GDM1 (cell line): ENCODE measurements around the gene MTCL1.

Source experiments
- DNase-seq: peaks from one replicate; lab custom pipeline; 2025; lab: John Stamatoyannopoulos, UW

The MTCL1 gene

DNA sequence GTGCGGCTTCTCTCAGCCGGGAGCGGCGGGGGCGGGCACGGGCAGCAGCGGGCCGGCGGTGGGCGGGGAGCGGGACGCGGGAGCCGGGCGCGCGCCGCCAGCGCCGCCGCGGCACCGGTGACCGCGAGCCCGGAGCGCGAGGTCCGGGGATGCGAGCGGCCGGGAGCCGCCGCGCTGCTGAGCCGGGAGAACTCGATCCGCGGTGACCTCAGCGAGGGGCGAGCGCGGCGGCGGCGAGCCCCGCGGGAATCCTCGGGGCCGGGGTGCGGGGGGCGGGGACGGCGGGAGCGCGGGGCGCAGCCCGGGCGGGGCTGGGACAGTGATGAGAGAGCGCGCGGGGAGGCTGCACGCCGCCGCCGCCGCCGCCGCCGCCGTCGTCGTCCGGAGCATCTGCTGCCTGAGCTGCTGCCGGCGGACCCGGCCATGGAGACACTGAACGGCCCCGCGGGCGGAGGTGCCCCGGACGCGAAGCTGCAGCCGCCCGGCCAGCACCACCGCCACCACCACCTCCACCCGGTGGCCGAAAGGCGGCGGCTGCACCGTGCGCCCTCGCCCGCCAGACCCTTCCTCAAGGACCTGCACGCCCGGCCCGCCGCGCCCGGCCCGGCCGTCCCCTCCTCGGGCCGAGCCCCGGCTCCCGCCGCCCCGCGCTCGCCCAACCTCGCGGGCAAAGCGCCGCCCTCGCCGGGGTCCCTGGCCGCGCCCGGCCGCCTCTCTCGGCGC lies at the start of gene MTCL1:
Gene MTCL1, plus strand, starts transcription at position 319 of the 723 bp plus-strand sequence. Its CDS starts 105 bp downstream, at position 424.
- DNase-seq: no peak

DNA sequence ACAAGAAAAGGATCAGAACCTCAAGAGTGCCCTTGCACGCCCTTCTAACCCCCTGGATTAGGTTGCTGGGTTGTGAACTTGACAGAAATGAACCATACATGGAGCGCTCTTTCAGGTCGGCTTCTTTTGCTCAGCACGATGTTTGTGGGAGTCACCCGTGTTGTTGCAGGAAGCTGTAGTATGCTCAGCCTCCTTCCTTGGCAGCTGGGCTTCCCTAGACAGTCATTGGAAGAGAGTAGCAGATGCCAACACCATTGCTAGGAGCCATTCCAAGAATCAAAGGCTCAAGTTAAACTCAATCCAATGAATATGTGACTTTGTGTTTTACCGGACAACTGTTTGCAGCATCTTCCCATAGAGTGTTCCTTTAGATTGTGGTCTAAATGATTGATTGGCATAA lies 49.1 kb upstream of the MTCL1 start:
- DNase-seq: no peak

DNA sequence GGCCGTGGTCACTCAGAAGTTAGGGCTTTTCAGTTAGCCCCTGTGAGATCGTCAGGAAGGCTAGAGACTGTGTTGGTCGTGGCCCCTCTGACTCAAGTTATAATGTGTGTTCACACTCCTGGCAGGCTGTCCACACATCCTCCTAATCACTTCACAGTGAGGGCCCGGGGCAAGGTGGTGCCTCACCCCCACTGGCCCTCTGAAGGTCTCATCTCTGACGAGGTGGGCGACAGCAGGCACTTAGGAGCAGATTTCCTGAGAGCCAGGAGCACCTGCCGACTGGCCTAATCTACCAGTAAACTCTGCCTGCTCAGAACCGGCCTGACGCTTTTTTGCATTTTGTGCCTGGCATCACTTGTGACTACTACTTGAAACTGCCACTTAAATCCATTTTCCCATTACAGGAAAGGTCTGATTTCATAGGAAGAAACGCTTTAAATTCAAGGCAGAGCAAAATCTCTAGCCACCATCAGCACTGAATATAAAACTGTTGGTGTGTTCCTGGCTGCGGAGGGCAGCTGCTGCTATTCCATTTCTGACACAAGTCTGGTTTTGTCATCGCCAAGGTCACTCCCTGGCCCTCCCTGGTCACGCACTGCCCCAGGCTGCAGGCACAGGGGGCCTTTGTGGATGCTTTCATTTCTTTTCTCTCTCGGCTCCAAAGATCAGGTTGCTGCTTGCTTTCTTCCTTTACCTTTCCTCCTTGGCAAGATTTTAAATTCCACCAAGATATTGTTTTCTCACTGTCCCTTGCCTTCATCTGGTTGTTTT lies 48.1 kb upstream of the MTCL1 start:
- no peak for DNase-seq

DNA sequence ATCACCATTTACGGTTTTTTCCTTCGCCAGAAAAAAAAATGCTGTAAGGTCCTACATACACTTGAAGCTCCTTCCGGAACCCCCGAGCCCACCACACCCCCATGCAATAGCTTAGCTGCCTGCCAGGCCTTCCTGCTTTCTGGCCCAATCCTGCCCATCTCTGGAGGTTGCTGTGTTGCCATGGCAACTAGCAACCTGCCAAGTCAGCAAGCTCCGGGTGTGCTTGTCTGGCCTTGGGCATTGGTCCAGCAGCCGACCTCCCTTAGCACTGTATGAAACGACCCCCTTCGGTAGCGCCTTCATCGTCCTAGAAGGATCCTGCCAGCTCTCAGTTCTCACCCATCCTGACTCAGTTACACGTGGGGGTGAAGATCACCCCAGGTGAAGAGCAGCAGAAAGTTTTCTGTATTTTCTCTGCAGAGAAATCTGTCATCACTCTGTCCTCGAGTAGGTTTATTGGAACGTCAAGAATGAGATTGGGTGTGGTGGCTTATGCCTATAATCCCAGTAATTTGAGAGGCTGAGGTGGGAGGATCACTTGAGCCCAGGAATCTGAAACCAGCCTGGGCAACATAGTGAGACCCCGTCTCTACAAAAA lies 47.4 kb upstream of the MTCL1 start:
- no peak for DNase-seq

DNA sequence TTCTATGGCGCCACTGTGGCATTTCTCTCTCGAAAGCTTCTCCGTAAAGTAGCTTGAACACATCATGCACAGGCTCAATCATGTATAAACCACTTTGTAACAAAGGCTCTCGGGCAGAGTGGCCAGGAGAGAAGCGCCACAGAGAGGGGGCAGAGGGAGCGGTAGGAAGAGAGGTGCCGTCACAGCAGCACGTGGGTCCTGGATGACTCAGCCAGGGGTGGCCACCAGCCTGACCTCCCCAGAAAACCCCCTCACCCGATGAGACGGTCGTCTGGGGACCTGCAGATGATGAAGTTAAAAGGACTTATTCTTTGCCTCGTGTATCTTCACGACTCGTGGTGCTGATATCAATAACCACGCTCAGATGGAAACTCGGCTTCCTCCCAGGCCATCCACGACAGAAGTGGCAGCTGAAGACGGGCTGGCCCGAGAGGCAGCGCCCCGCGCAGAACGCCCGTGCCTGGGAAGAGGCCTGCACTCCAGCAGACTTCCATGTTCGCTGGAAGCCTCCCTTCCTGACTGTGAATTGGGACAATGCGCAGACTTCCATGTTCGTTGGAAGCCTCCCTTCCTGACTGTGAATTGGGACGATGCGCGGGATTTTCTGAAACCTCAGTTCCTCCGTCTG lies 46.4 kb upstream of the MTCL1 start:
- no peak for DNase-seq

DNA sequence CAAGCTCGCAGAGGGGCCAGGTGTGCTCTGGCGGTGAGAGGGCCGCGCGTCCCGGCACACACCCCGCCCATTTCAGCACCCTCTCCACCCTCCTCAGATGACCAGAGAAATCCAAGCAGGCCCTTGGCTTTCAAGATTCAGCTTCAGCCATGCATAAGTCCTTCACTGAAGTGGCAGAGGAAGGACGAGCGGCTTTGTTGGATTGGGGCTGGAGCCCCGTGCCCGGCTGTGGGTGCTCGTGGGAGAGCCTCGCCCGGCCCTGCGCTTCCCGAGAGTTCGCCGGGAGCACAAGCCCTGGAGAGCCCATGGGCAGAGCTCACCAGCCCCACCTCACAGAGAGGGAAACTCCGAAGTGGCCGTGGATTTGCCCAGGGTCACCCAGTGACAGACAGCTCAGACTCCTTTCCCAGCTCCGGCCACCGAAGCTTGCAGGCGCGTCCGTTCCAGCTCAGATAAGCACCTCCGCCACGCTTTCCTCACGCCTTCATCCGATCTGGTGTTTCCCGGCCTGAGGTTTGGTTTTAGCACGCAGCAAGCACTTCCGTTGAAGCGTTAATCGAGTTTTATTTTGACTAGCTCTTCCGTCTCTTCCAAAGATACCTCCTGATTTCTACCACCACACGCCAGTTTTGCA lies 45.6 kb upstream of the MTCL1 start:
- DNase-seq: no peak

DNA sequence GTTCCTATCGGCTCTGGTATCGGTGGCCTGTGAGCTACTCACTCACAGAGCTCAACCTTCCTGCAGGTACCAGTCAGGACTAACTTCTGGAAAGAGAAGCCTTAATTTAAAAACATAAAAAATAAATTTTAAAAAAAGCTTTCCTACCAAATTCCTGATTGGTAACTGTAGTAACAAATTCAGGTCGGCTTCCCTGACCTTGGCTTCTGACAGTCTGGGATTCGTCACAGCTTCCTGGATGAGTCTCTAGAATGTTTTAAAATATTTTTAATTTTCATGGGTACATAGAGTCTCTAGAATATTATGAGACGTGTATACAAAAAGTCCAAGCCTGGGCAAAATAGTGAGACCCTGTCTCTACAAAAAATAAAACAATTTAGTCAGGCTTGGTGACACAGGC lies 45.0 kb upstream of the MTCL1 start:
- DNase-seq: no peak

DNA sequence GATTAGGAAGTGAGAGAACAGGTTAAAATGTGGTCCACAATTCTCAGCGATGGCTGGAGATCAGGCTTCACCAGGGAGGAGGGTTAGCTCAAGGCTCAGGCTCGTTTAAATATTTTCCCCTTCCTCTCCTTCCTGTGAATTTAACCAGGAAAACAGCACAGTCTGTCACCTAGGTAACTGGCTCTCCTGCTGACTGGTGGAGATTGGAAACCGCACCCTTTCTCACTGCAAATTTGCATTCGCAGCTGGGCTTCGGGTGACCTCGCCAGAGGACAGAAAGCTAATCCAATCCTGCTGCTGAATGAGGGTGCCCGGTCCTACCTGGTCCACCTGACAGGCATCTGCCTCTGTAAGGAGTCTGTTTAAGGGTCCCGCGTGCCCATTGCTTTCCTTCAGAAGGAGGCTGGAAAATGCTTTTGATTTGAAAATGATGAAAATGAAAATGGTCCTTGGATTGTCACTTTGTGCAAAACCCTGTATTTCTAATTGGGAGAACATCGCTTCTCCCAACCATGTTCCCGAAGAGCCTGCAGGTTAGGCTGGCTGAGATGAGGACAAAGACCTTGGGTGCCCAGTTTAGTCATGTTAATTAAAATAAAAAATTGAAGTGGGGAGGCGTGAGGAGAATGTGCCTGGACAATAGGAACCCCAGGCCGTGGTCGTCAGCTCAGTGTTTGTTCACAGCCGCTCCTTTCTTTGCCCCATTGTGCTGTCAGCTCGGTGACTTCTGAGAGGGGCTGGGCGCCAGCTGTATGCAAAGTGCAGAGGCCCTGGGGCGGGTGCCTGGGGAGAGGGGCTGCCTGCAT lies 43.4 kb upstream of the MTCL1 start:
- no peak for DNase-seq

DNA sequence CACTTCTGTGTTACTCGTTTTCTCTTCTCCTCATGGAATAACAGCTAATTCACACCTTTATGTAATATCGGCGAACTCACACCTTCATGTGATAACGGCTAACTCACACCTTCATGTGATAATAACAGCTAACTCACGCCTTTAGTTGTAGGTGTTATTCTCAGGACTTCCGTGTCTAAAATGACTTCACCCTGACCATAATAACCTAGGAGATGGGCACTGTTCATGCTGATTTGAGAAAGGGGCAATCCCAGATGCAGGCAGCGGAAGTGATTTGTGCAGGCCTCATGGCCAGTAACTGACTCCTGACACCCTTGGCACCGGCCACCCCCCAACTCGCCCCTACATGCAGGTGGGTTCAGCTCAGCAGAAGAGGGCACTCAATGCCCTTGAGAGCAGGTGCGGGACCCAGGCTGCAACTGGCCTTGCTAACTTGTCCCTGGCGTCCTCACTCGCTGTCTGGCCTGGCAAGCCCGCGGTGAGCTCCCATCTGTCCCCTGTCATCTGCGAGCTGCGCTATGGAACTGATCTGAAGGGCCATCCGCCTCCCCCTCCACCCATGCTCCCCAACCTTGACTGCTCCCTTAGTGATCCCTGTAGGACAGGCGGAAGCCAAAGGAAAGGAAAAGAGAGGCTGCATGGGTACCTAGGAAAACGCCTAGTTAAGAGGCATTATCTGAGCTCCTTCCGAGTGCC lies 42.6 kb upstream of the MTCL1 start:
- DNase-seq: no peak

DNA sequence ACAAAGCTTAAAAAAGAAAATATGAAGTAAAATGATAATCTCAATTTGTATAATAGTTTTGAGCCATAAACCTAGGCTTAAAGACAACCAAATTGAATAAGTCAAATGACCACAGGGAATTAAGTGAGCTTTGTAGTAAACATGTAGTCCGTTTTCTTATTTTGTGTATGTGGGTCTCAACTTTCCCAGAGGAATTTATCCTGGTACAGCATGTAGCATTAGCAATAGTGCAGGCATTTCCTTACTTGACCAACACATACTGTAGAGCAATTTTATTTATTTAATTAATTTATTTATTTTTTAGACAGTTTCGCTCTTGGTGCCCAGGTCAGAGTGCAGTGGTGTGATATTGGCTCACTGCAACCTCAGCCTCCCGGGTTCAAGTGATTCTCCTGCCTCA lies 37.5 kb upstream of the MTCL1 start:
- no peak for DNase-seq

DNA sequence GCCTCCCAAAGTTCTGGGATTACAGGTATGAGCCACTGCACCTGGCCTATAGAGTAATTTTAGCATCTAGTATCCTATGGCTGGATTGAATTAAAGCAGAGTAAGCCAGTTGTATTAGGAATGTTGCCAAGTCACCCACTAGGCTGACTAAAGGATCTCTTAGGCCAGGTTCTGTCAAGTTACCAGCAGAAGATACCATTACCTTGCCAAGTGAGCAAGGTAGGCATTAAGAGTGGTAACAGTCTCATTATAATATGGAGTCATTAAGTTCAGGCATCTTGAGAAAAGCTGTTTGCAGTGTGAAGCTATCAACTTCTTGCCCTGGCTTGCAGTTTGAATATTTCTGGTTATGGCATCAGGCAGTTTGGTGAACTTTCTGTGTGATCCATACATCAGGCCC lies 37.0 kb upstream of the MTCL1 start:
- DNase-seq: no peak

DNA sequence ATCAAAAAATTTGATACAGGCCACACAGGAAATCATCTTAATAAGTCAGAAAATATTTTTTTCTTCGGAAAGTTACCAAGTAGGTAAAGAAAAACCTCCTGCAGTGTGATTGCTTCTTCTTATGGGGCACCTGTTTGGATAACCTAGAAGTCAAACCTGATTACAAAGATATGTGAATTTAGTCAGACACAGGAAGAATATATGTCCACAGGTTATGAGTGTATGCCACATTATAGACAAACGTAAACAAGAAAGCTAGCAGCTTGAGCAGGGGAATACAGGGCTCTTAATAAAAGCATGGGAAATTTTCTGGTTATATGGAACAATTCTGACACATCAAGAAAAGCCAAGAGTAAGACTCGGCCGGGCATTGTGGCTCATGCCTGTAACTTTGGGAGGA lies 35.8 kb upstream of the MTCL1 start:
- no peak for DNase-seq

DNA sequence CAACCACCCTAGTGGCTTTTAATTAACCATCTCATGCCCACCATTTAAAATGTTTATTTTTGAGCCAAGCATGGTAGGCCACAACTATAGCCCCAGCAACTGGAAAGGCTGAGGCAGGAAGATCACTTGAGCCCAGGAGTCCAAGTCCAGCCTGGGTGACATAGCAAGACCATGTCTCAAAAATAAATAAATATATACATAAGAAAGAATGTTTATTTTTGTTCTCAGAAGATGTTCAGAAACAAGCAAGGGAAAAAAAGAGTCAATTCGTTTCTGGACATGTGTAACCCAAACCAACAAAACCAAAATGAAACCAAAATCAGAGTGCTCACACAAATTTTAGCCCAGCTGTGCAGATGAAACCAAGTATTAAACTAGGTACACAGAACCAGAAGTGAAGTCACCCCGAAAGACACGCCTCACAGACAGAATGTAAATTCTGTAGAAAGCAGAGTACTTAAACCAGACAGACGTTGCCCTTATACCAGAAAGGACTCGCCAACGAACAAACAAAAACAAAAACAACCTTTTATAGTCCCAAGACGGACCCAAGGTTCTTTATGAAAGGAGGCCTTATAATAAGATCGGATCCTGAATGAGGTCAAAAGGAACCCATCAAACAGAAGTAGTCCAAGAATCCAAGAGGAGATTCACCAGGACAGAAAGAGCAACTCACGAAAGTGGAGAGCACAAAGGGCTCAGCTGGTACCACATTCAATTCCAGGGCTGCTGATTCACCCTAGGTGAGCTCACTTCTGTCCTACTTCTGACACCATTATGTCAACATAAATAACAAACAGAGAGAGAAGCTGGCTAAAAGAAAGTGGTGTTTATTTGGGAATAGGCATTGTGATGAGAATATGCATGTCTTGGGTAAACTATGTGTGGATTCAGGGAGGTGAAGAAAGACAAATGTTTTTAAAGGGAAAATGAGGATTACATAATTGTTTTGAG lies 31.8 kb upstream of the MTCL1 start:
- DNase-seq: no peak

DNA sequence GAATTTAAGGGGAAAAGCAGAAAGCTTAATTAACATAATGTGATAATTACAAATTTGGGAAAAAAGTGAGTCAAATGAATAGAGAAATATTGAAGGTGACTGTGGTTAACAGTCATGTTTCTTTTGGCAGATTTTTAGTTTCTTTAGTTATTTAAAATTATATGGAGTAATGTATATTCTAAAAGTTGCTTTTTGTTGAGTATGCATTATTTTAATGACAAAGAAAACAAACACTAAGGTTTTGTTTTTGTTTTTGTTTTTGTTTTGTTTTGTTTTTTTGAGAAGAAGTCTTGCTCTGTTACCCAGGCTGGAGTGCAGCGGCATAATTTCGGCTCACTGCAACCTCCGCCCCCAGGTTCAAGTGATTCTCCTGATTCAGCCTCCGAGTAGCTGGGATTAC lies 30.3 kb upstream of the MTCL1 start:
- no peak for DNase-seq

DNA sequence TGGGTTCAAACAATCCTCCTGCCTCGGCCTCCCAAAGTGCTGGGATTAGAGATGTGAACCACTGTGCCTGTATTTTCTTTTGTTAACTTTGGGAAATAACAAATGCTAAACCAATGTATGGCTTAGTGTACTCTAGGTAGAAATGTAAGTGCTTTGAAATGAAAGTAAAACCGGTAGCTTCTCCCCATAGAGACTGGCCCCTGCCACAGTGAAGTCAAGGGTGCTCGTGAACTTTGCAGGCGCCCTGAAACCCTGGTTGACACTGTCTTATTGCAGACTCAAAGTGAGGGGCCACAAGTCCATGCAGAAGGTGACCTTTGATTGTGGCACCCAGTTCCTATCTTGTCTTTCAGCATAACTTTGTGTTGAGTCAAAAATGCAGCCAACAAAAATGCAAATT lies 24.2 kb upstream of the MTCL1 start:
- DNase-seq: no peak

DNA sequence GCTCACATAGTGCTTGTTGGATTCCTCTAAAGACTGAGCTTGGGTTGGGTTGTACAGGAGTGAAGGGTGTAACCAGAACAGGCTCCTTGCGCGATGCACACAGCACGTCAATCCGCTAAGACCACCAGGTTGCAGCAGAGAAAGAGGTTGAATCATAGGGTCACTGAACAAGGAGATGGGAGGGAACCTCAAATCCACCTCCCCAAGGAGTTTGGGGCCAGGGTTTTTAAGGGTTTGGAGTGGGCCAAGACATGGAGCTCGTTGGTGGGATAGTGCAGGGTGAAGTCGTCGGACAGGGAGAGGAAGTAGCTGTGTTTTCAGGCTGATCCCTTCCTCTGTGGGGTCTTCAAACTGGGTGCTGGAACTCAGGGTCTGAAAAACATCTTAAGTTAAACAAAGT lies 20.8 kb upstream of the MTCL1 start:
- DNase-seq: no peak

DNA sequence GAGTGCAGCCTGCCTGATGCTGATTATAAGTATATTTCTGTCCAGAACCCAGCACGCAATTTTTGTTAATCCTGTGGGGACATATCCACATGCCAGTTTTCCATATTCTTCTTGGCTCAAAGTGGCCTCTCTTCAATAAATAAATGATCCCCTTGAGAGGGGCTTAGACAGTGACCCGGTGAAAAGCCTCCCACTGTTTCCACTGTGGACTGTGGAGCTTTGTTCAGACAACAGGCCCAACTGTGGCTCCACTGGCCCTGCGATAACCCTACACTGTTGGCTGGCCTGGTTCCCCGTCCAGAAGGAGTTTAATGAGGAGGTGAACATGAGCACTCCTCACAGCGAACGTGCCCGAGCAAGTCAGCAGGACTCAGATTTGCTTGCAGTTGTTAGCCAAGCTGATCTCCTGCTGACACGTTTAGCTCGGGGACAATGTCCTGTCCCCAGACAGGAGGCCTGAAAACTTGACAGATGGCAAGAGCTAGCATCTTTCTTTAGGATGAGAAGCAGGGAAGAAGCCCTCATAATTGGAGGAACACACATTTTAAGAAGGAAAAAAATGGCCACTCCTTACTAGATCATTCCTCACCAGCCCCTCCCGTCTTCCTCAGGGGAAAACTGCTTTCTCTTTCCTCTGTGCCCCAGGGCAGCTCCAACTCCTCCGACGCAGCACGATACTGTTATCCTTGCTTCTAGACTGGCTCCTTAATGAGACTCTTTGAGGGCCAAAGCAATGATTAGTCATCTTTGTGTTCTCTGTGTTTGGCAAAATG lies 20.0 kb upstream of the MTCL1 start:
- DNase-seq: no peak

DNA sequence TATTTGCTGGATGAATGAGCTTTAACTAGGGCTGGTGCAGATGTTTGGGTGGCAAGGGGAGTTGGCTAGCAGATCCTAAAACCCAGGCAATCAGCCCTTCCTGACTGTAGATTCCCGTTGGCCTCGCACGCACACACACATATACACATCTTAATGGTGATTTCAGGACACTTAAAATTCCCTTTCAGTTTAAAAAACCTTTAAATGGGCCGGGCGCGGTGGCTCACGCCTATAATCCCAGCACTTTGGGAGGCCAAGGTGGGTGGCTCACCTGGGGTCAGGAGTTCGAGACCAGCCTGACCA lies 19.5 kb upstream of the MTCL1 start:
- no peak for DNase-seq

DNA sequence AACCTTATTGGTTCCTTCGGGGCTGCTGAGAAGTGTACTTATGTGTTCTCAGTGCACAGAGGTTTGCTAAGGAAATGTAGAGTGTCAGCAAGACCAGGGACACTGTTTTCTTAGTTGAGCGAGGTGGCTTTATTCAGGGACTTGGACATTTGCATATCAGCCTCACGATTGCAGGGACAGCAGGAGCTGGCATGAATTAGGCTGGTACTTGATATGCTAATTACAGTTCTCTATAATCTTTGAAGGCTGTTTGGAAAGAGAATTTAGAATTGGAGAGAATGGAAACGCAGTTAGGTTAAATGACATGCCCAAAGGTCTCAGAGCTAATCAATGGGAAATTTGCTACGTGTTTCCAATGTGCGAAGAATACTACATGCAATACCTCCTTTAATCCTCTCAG lies 18.7 kb upstream of the MTCL1 start:
- no peak for DNase-seq
